HG02798 (cell line): Measurements from ENCODE around the gene TMEM145.

Experiments
- ATAC-seq: cut with Tn5 transposase; IDR thresholded peaks from one replicate; pipeline ENCODE4 v1.9.1; 2021; ENCODE audit warnings: mild to moderate bottlenecking; ENCODE audit not compliant: unreplicated experiment, poor library complexity

Gene TMEM145

GRCh38 chr19:42288387-42288786 is 24.7 kb upstream of the TMEM145 start:
- ATAC-seq, result no peak

GRCh38 chr19:42288881-42289555 is 24.1 kb upstream of the TMEM145 start:
- no peak for ATAC-seq

- ATAC-seq, result no peak
Measured at GRCh38 chr19:42289556-42290041, 23.5 kb upstream of the TMEM145 start.

- no peak for ATAC-seq
Measured at GRCh38 chr19:42290136-42290522, 23.0 kb upstream of the TMEM145 start.

GRCh38 chr19:42290523-42291434 is 22.3 kb upstream of the TMEM145 start:
- no peak for ATAC-seq

- ATAC-seq, result no peak
Measured at GRCh38 chr19:42291435-42291810, 21.7 kb upstream of the TMEM145 start.

- ATAC-seq, result no peak
Measured at GRCh38 chr19:42292042-42292960, 20.8 kb upstream of the TMEM145 start.

- ATAC-seq, result no peak
Measured at GRCh38 chr19:42292963-42293362, 20.1 kb upstream of the TMEM145 start.

GRCh38 chr19:42293540-42293939 is 19.6 kb upstream of the TMEM145 start:
- ATAC-seq, result no peak

- no peak for ATAC-seq
Measured at GRCh38 chr19:42293948-42294347, 19.2 kb upstream of the TMEM145 start.

- ATAC-seq, result no peak
Measured at GRCh38 chr19:42294471-42295137, 18.5 kb upstream of the TMEM145 start.

- ATAC-seq, result no peak
Measured at GRCh38 chr19:42295342-42295741, 17.8 kb upstream of the TMEM145 start.

- peak; percentile 71 for ATAC-seq
Measured at GRCh38 chr19:42295831-42296525, 17.1 kb upstream of the TMEM145 start.

- ATAC-seq, result no peak
Measured at GRCh38 chr19:42297039-42297438, 16.1 kb upstream of the TMEM145 start.

- no peak for ATAC-seq
Measured at GRCh38 chr19:42301646-42302203, 11.4 kb upstream of the TMEM145 start, which contains the start of gene PRR19. TSS of gene PRR19 (plus strand) at chr19:42302132. CDS start at chr19:42309585, 7,453 bp downstream.

- ATAC-seq, result no peak
Measured at GRCh38 chr19:42303101-42303464, 10.0 kb upstream of the TMEM145 start.

- no peak for ATAC-seq
Measured at GRCh38 chr19:42303876-42304275, 9.2 kb upstream of the TMEM145 start.

- peak; percentile 34 for ATAC-seq
Measured at GRCh38 chr19:42306646-42307045, 6.5 kb upstream of the TMEM145 start.

- no peak for ATAC-seq
Measured at GRCh38 chr19:42309686-42310085, 3.4 kb upstream of the TMEM145 start.
